Left lobe of liver (tissue), 2 donors: ENCODE measurements around the gene ADGRD2. TPM values are rescaled to one million over a fixed set of nuclear protein-coding genes. Genes with fewer than 3 reads are reported as not detected.

Experiments
- ATAC-seq: fragments of 200-7000 bp; cut with Tn5 transposase; one replicate; pipeline ENCODE4 v1.9.1; 2020; ENCODE audit warnings: mild to moderate bottlenecking, moderate library complexity
- DNase-seq: peaks from one replicate; pipeline ENCODE4 v3.0.0-alpha.2; 2020; ENCODE audit warnings: low spot score
- total RNA-seq: library from RNA; stranded (reverse); gene quantifications from one replicate; pipeline ENCODE4 v1.2.1, GENCODE V29; 2021
- donor health status: DM: no; HTN: no; CAD: no; lungs with moderate emphysema.
- donor health status: DM: no; HTN: yes; CAD: no.

The ADGRD2 gene
- total RNA-seq, 1 donor from 2014 or later: not detected

- no peak for DNase-seq
- ATAC-seq: peak; percentile 36
Measured at GRCh38 chr9:124495126-124496074, 45.1 kb downstream of the ADGRD2 start.

- ATAC-seq (no peak), DNase-seq (no peak)
Measured at GRCh38 chr9:124496075-124496449, 45.8 kb downstream of the ADGRD2 start.

GRCh38 chr9:124496463-124496862 is 46.2 kb downstream of the ADGRD2 start:
- ATAC-seq: no peak
- no peak for DNase-seq

- ATAC-seq: no peak
Measured at GRCh38 chr9:124497441-124497840, 47.2 kb downstream of the ADGRD2 start.

GRCh38 chr9:124498040-124498439 is 47.8 kb downstream of the ADGRD2 start:
- ATAC-seq (no peak), DNase-seq (no peak)

More at GRCh38 chr9:124497441-124497840, 47.2 kb downstream of the ADGRD2 start:
- no peak for DNase-seq

- ATAC-seq: no peak
- DNase-seq: no peak
Measured at GRCh38 chr9:124498499-124499146, 48.4 kb downstream of the ADGRD2 start.

GRCh38 chr9:124499216-124499615 is 49.0 kb downstream of the ADGRD2 start:
- DNase-seq (no peak), ATAC-seq (no peak)

- DNase-seq (no peak), ATAC-seq (no peak)
Measured at GRCh38 chr9:124500028-124500795, 50.0 kb downstream of the ADGRD2 start.

- ATAC-seq: no peak
- no peak for DNase-seq
Measured at GRCh38 chr9:124500796-124501611, 50.8 kb downstream of the ADGRD2 start.

GRCh38 chr9:124501771-124502320 is 51.6 kb downstream of the ADGRD2 start:
- no peak for DNase-seq
- ATAC-seq: no peak

GRCh38 chr9:124502711-124503702 is 52.8 kb downstream of the ADGRD2 start:
- ATAC-seq (no peak), DNase-seq (no peak)

GRCh38 chr9:124503713-124504529 is 53.7 kb downstream of the ADGRD2 start:
- ATAC-seq (no peak), DNase-seq (no peak)

GRCh38 chr9:124504530-124505005 is 54.3 kb downstream of the ADGRD2 start:
- DNase-seq: no peak
- ATAC-seq: no peak

- DNase-seq (no peak), ATAC-seq (no peak)
Measured at GRCh38 chr9:124505006-124505900, 55.0 kb downstream of the ADGRD2 start.

- no peak for DNase-seq
- no peak for ATAC-seq
Measured at GRCh38 chr9:124505901-124506346, 55.7 kb downstream of the ADGRD2 start.

- ATAC-seq: no peak
- no peak for DNase-seq
Measured at GRCh38 chr9:124506433-124506832, 56.2 kb downstream of the ADGRD2 start.
